Measurements from ENCODE around the gene TPPP2.

TPPP2 gene

GRCh38 chr14:21060614-21061346 lies 30.8 kb downstream of the TPPP2 start:
- TF ChIP-seq EZH2 (IDR thresholded peaks at IDR 0.05; ENCODE audit: borderline replicate concordance, low read length) = no peak
- TF ChIP-seq CTCF (IDR thresholded peaks at IDR 0.05; ENCODE audit: low read length) = no peak
- Histone ChIP-seq H3K4me3 (ENCODE audit: low read depth, low read length, poor library complexity, severe bottlenecking) (no peak overlapping the region), H3K9me3 (ENCODE audit: low read length) (no peaks in the 10 kb centered on the region), H3F3A (ENCODE audit: insufficient read depth, low read length) (no peaks in the 10 kb centered on the region), H3K9me2 (ENCODE audit: low read depth, low read length) (no peaks in the 10 kb centered on the region), H3K36me3 (ENCODE audit: insufficient read depth, low read length) (no peaks in the 10 kb centered on the region), H3K79me2 (ENCODE audit: insufficient read depth, low read length) (no peaks in the 10 kb centered on the region), H3K4me2 (ENCODE audit: low read length) (no peak overlapping the region), H3K27me3 (ENCODE audit: insufficient read depth, low read length) (peaks cover 2% of the 10 kb centered on the region; the same call in 1 of the 2 replicates), H3K9ac (ENCODE audit: low read length) (no peak overlapping the region), H3K27ac (ENCODE audit: low read depth, low read length, poor library complexity, severe bottlenecking) (no peak overlapping the region), H3K4me1 (ENCODE audit: insufficient read depth, low read length, severe bottlenecking) (no peaks in the 10 kb centered on the region), H2AFZ (ENCODE audit: low read length) (no peak overlapping the region), H4K20me1 (ENCODE audit: insufficient read depth, low read length) (no peaks in the 10 kb centered on the region)

GRCh38 chr14:21061347-21061668 lies 31.3 kb downstream of the TPPP2 start:
- Histone ChIP-seq H3K9me2 (ENCODE audit: low read depth, low read length) (no peaks in the 10 kb centered on the region), H3K79me2 (ENCODE audit: insufficient read depth, low read length) (no peaks in the 10 kb centered on the region), H3K4me2 (ENCODE audit: low read length) (no peak overlapping the region), H3K27ac (ENCODE audit: low read depth, low read length, poor library complexity, severe bottlenecking) (no peak overlapping the region), H4K20me1 (ENCODE audit: insufficient read depth, low read length) (no peaks in the 10 kb centered on the region), H3K4me1 (ENCODE audit: insufficient read depth, low read length, severe bottlenecking) (no peaks in the 10 kb centered on the region), H3K27me3 (ENCODE audit: insufficient read depth, low read length) (no peaks in the 10 kb centered on the region), H3K9ac (ENCODE audit: low read length) (no peak overlapping the region), H3K9me3 (ENCODE audit: low read length) (no peaks in the 10 kb centered on the region), H3K36me3 (ENCODE audit: insufficient read depth, low read length) (no peaks in the 10 kb centered on the region), H2AFZ (ENCODE audit: low read length) (no peak overlapping the region), H3F3A (ENCODE audit: insufficient read depth, low read length) (no peaks in the 10 kb centered on the region), H3K4me3 (ENCODE audit: low read depth, low read length, poor library complexity, severe bottlenecking) (no peak overlapping the region)
- TF ChIP-seq EZH2 (IDR thresholded peaks at IDR 0.05; ENCODE audit: borderline replicate concordance, low read length) = no peak
- no peak for TF ChIP-seq CTCF (IDR thresholded peaks at IDR 0.05; ENCODE audit: low read length)

- no peaks in the 10 kb centered on the region for H4K20me1 ChIP-seq (ENCODE audit: insufficient read depth, low read length)
- no peak overlapping the region for H2AFZ ChIP-seq (ENCODE audit: low read length)
- no peaks in the 10 kb centered on the region for H3K79me2 ChIP-seq (ENCODE audit: insufficient read depth, low read length)
- H3K36me3 ChIP-seq (ENCODE audit: insufficient read depth, low read length) = no peaks in the 10 kb centered on the region
- no peaks in the 10 kb centered on the region for H3K4me1 ChIP-seq (ENCODE audit: insufficient read depth, low read length, severe bottlenecking)
- H3K4me2 ChIP-seq (ENCODE audit: low read length) = no peak overlapping the region
- H3K27ac ChIP-seq (ENCODE audit: low read depth, low read length, poor library complexity, severe bottlenecking) = no peak overlapping the region
- H3K9me2 ChIP-seq (ENCODE audit: low read depth, low read length) = no peaks in the 10 kb centered on the region
- H3K27me3 ChIP-seq (ENCODE audit: insufficient read depth, low read length) = no peaks in the 10 kb centered on the region
- TF ChIP-seq EZH2 (IDR thresholded peaks at IDR 0.05; ENCODE audit: borderline replicate concordance, low read length) = no peak
- no peak for TF ChIP-seq CTCF (IDR thresholded peaks at IDR 0.05; ENCODE audit: low read length)
- no peak overlapping the region for H3K9ac ChIP-seq (ENCODE audit: low read length)
- H3K9me3 ChIP-seq (ENCODE audit: low read length) = no peaks in the 10 kb centered on the region
- no peak overlapping the region for H3K4me3 ChIP-seq (ENCODE audit: low read depth, low read length, poor library complexity, severe bottlenecking)
- no peaks in the 10 kb centered on the region for H3F3A ChIP-seq (ENCODE audit: insufficient read depth, low read length)
These were observed 33.5 kb downstream of the TPPP2 start for GRCh38 chr14:21063479-21063878.

Measured in OCI-LY1 (cell line).